Endothelial cell of umbilical vein (primary cell): Measurements from ENCODE around the gene PYCR2. TPM values are rescaled to one million over a fixed set of nuclear protein-coding genes. Genes with fewer than 3 reads are reported as not detected.

Source experiments
- BruUV-seq: library from RNA; stranded (reverse); fragments of 400-500 nt; replicated peaks from 2 replicates; lab custom pipeline; 2021; lab: Mats Ljungman, UMichigan
- CTCF ChIA-PET: fragments of 300-600, 350-600 bp; sonication (Branson Sonifier 250); formaldehyde crosslinking; loops from one replicate; lab custom pipeline; 2021; ENCODE audit warnings: antibody characterized with exemption, inconsistent platforms; lab: Charles Lee
- POLR2A ChIA-PET: fragments of 300-600, 350-600 bp; sonication (Branson Sonifier 250); formaldehyde crosslinking; loops from one replicate; lab custom pipeline; 2021; ENCODE audit warnings: antibody characterized with exemption, inconsistent platforms; lab: Charles Lee
- DNase-seq: peaks from one replicate; pipeline ENCODE4 v3.0.0-alpha.2; 2011; ENCODE audit warnings: low read depth, low spot score
- FAIRE-seq: peaks from 2 replicates; lab custom pipeline; 2011; peaks lifted over from hg19 to GRCh38; lab: Jason Lieb, UNC
- H2AFZ ChIP-seq: 2 replicates; pipeline ENCODE4 v1.6.0; 2012; ENCODE audit warnings: low read depth, low read length, control low read depth, inconsistent platforms
- H3K27ac ChIP-seq: 2 replicates; pipeline ENCODE4 v1.5.1; 2011; ENCODE audit warnings: low read depth, mild to moderate bottlenecking, control low read depth, low read length, moderate library complexity; ENCODE audit not compliant: insufficient read depth
- H3K27me3 ChIP-seq, 2 experiments: 2 replicates each; pipeline versions ENCODE4 v1.6.0 to v1.6.1; 2011; ENCODE audit warnings: low read length in 2 of 2, mixed read lengths in 1 of 2; ENCODE audit not compliant: control insufficient read depth in 2 of 2, insufficient read depth in 2 of 2
- H3K36me3 ChIP-seq, 2 experiments: 2 replicates in 1 of 2; 3 replicates in 1 of 2; pipeline ENCODE4 v1.5.1; 2011; ENCODE audit warnings: low read length in 2 of 2, mild to moderate bottlenecking in 1 of 2, moderate library complexity in 1 of 2; ENCODE audit not compliant: control insufficient read depth in 2 of 2, insufficient read depth in 2 of 2; ENCODE audit errors: extremely low read depth in 1 of 2
- H3K4me1 ChIP-seq: 3 replicates; pipeline ENCODE4 v1.5.1; 2011; ENCODE audit warnings: mild to moderate bottlenecking, low read length; ENCODE audit not compliant: control insufficient read depth, insufficient read depth; ENCODE audit errors: extremely low read depth
- H3K4me2 ChIP-seq: 2 replicates; pipeline ENCODE4 v1.6.1; 2011; ENCODE audit warnings: low read length, control low read depth, mixed read lengths; ENCODE audit not compliant: insufficient read depth
- H3K4me3 ChIP-seq, 3 experiments: fragments of 200-600 bp in 1 of 3; sonication (generic), shearing (Covaris generic) in 1 of 3; replicated peaks in 1 of 3; 2 replicates each; pipeline ENCODE4 v1.5.1; 2011 to 2016; ENCODE audit warnings: control low read depth in 3 of 3, low read length in 3 of 3, mild to moderate bottlenecking in 2 of 3, inconsistent platforms in 1 of 3, low read depth in 1 of 3, moderate library complexity in 1 of 3; ENCODE audit not compliant: insufficient read depth in 1 of 3
- H3K79me2 ChIP-seq: 2 replicates; pipeline ENCODE4 v1.6.0; 2012; ENCODE audit warnings: low read length, inconsistent platforms; ENCODE audit not compliant: control insufficient read depth, insufficient read depth
- H3K9ac ChIP-seq: replicated peaks from 2 replicates; pipeline ENCODE3; 2011; ENCODE audit warnings: low read length, control low read depth; ENCODE audit not compliant: insufficient read depth; ENCODE audit errors: extremely low read depth
- H3K9me1 ChIP-seq: replicated peaks from 3 replicates; pipeline ENCODE4 v1.6.0; 2011; ENCODE audit warnings: mild to moderate bottlenecking, low read length; ENCODE audit not compliant: control insufficient read depth, insufficient read depth; ENCODE audit errors: extremely low read depth
- H3K9me3 ChIP-seq: replicated peaks from 2 replicates; pipeline ENCODE4 v1.5.1; 2012; ENCODE audit warnings: low read length, inconsistent platforms; ENCODE audit not compliant: control insufficient read depth, insufficient read depth
- H4K20me1 ChIP-seq: replicated peaks from 2 replicates; pipeline ENCODE3; 2011; ENCODE audit warnings: mild to moderate bottlenecking, low read length; ENCODE audit not compliant: control insufficient read depth, insufficient read depth; ENCODE audit errors: extremely low read depth
- FOS ChIP-seq: IDR thresholded peaks from 2 replicates; pipeline ENCODE4 v1.6.1; 2011; ENCODE audit warnings: mild to moderate bottlenecking, low read length, moderate library complexity, borderline replicate concordance; ENCODE audit not compliant: insufficient read depth
- GATA2 ChIP-seq: IDR thresholded peaks from 2 replicates; pipeline ENCODE4 v1.7.0; 2011; ENCODE audit warnings: low read depth, mild to moderate bottlenecking, moderate library complexity, mixed read lengths, low read length; ENCODE audit not compliant: insufficient read length, insufficient read depth
- POLR2A ChIP-seq: IDR thresholded peaks from 2 replicates; pipeline ENCODE4 v1.6.1; 2012; ENCODE audit warnings: low read depth, mild to moderate bottlenecking, control low read depth, low read length
- POLR2AphosphoS5 ChIP-seq: IDR thresholded peaks from 2 replicates; pipeline ENCODE4 v1.6.1; 2012; ENCODE audit warnings: low read depth, mild to moderate bottlenecking, control low read depth, low read length, moderate library complexity; ENCODE audit not compliant: insufficient read depth
- dilution Hi-C: fragments of 300-500 bp; cut with MboI; formaldehyde crosslinking; loops from one replicate; pipeline ENCODE4 v1.15.0; 2019; ENCODE audit warnings: low sequenced_read_pairs; ENCODE audit not compliant: extremely low pct_ligation_motif_present
- intact Hi-C: fragments of 100-400 bp; cut with micrococcal nuclease; formaldehyde crosslinking; loops from one replicate; pipeline ENCODE4 v1.10.0; 2022
- polyA plus RNA-seq, 4 experiments: library from polyadenylated mRNA; depleted of rRNA in 3 of 4; stranded (reverse) in 3 of 4; unstranded in 1 of 4; fragments of >200 nt; gene quantifications; 2 replicates each; pipeline versions ENCODE4 v1.2.1 to v1.2.3, GENCODE V29; 2011 to 2012; ENCODE audit warnings: missing spikeins in 1 of 4
- total RNA-seq: library from RNA; stranded (reverse); gene quantifications from 2 replicates; pipeline ENCODE4 v1.2.3, GENCODE V29; 2021
- TF ChIP-seq, protein P1 (sequence below): IDR thresholded peaks from 2 replicates; pipeline ENCODE4 v1.6.1; 2011; ENCODE audit not compliant: insufficient read depth, insufficient read length
- TF ChIP-seq, protein P2 (sequence below), 2 donors: IDR thresholded peaks; 1 replicate in 1 of 2; 2 replicates in 1 of 2; pipeline ENCODE4 v1.5.1; 2011; ENCODE audit warnings: low read length in 2 of 2, mild to moderate bottlenecking in 2 of 2, moderate library complexity in 2 of 2, control low read depth in 1 of 2, inconsistent platforms in 1 of 2, low read depth in 1 of 2; ENCODE audit not compliant: insufficient read depth in 1 of 2; ENCODE audit errors: extremely low read depth in 1 of 2

Gene PYCR2
- total and polyA plus RNA-seq, 2 donors (not counting 3 experiments of a cell fraction or from before 2014, with no cell fraction given) = 64.6 to 65.1 TPM

DNA sequence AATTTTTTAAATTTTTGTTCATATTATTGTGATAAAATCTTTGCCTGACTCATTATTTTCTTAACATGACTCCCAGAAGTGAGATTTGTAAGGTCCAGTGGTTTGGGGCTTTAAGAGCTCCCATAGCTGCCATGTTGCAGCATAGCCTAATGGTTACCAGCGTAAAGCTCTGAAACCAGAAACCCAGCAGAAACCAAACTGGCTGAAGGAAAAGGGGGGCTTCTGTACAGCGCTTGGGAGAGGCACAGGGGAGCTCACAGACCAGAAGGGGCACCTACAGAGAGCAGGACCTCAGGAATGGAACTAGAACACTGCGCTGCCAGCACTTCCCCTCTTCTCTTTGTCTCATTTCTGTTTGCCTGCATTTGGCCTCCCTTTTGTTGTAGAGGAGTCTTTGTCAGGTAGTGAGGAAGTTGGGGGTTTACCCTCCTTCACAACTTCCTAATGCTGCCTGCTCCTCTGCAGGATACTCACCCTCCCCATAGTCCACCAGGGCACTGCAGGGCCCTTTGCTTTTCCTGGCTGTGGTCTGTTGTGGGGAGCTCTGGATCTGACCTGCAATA lies 2.6 kb upstream of the PYCR2 start:
- H3K9ac ChIP-seq = no peak overlapping the region
- dilution Hi-C loops = no loop called here
- H3K9me1 ChIP-seq = no peaks in the 10 kb centered on the region
- no peak for TF ChIP-seq POLR2A
- TF ChIP-seq POLR2AphosphoS5 = no peak
- TF ChIP-seq, protein P1, sequence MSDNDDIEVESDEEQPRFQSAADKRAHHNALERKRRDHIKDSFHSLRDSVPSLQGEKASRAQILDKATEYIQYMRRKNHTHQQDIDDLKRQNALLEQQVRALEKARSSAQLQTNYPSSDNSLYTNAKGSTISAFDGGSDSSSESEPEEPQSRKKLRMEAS = no peak
- no peak for TF ChIP-seq FOS
- TF ChIP-seq, protein P2, sequence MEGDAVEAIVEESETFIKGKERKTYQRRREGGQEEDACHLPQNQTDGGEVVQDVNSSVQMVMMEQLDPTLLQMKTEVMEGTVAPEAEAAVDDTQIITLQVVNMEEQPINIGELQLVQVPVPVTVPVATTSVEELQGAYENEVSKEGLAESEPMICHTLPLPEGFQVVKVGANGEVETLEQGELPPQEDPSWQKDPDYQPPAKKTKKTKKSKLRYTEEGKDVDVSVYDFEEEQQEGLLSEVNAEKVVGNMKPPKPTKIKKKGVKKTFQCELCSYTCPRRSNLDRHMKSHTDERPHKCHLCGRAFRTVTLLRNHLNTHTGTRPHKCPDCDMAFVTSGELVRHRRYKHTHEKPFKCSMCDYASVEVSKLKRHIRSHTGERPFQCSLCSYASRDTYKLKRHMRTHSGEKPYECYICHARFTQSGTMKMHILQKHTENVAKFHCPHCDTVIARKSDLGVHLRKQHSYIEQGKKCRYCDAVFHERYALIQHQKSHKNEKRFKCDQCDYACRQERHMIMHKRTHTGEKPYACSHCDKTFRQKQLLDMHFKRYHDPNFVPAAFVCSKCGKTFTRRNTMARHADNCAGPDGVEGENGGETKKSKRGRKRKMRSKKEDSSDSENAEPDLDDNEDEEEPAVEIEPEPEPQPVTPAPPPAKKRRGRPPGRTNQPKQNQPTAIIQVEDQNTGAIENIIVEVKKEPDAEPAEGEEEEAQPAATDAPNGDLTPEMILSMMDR (IDR thresholded peaks at IDR 0.05; ENCODE audit: extremely low read depth in 1 of 2, insufficient read depth in 1 of 2, low read depth in 1 of 2, low read length in 2 of 2) = no peak
- peak; percentile 45 for TF ChIP-seq GATA2
- H2AFZ ChIP-seq = peak overlapping the region; percentile 69
- BruUV-seq = no TSS peak
- FAIRE-seq (no peak), DNase-seq (no peak)
- no peaks in the 10 kb centered on the region for H3K27me3 ChIP-seq
- ChIA-PET POLR2A (interaction anchor here (0.9 kb wide), 1 partner anchor 10 kb away, joined by 4 read pairs; no protein-coding TSS in a partner anchor), CTCF (interaction anchor here (0.6 kb wide), 1 partner anchor 11 kb away, joined by 3 read pairs; no protein-coding TSS in a partner anchor)
- no peak overlapping the region for H3K4me2 ChIP-seq
- no peak overlapping the region for H3K4me3 ChIP-seq
- H3K36me3 ChIP-seq = peaks cover 0 to 3% of the 10 kb centered on the region in 2 experiments
- H3K4me1 ChIP-seq = peaks cover 8% of the 10 kb centered on the region
- intact Hi-C loops = no loop called here
- no peak overlapping the region for H3K27ac ChIP-seq
- H3K79me2 ChIP-seq = peaks cover 21% of the 10 kb centered on the region
- H4K20me1 ChIP-seq = no peaks in the 10 kb centered on the region
- H3K9me3 ChIP-seq = no peaks in the 10 kb centered on the region
